HepG2 (cell line): ENCODE results near the gene ATRN. TPM values are rescaled to one million over a fixed set of nuclear protein-coding genes. Genes with fewer than 3 reads are reported as not detected.

Experiments
- ATF7-NPFF ChIP-seq: sonication (generic); formaldehyde crosslinking; IDR thresholded peaks from 2 replicates; pipeline ENCODE4 v1.8.1; 2023; ENCODE audit warnings: mild to moderate bottlenecking, low read depth, missing genetic modification reagents, moderate library complexity
- BRCA1 ChIP-seq: sonication (generic); formaldehyde crosslinking; IDR thresholded peaks from 2 replicates; pipeline ENCODE4 v1.4.0; 2020; ENCODE audit warnings: missing genetic modification reagents
- HCFC1 ChIP-seq: fragments of 150-350 bp; IDR thresholded peaks from 2 replicates; pipeline ENCODE4 v1.6.1; 2014; ENCODE audit warnings: low read depth, low read length
- JUNB ChIP-seq: sonication (generic); formaldehyde crosslinking; IDR thresholded peaks from 2 replicates; pipeline ENCODE4 v1.8.0; 2022; ENCODE audit warnings: missing genetic modification reagents, mild to moderate bottlenecking, borderline replicate concordance
- KLF9 ChIP-seq: IDR thresholded peaks from 2 replicates; pipeline ENCODE4 v1.6.1; 2016; ENCODE audit warnings: low read depth
- MAFF ChIP-seq: IDR thresholded peaks from 2 replicates; pipeline ENCODE4 v1.6.1; 2011; ENCODE audit warnings: low read depth, low read length, improper control_type of control experiment
- NR2F2 ChIP-seq: IDR thresholded peaks from 2 replicates; pipeline ENCODE4 v1.6.1; 2012; ENCODE audit warnings: low read depth, inconsistent platforms, borderline replicate concordance
- PAF1 ChIP-seq: IDR thresholded peaks from 2 replicates; pipeline ENCODE4 v1.6.1; 2016; ENCODE audit warnings: missing genetic modification reagents, missing compliant biosample characterization
- PHF20 ChIP-seq: sonication (generic); formaldehyde crosslinking; IDR thresholded peaks from 2 replicates; pipeline ENCODE4 v1.5.0; 2020; ENCODE audit warnings: mild to moderate bottlenecking, missing genetic modification reagents
- SOX5 ChIP-seq: IDR thresholded peaks from 2 replicates; pipeline ENCODE4 v1.6.1; 2016; ENCODE audit warnings: borderline replicate concordance
- SP140L ChIP-seq: sonication (generic); formaldehyde crosslinking; IDR thresholded peaks from 2 replicates; pipeline ENCODE4 v1.4.0; 2020; ENCODE audit warnings: missing genetic modification reagents, borderline replicate concordance
- TARDBP ChIP-seq: sonication (generic); formaldehyde crosslinking; IDR thresholded peaks from 2 replicates; pipeline ENCODE4 v1.8.0; 2022; ENCODE audit warnings: mild to moderate bottlenecking, missing genetic modification reagents
- ZBTB20 ChIP-seq: sonication (generic); formaldehyde crosslinking; IDR thresholded peaks from 2 replicates; pipeline ENCODE4 v1.8.1; 2023; ENCODE audit warnings: missing genetic modification reagents, low read depth, mild to moderate bottlenecking, borderline replicate concordance
- ZFP36L1 ChIP-seq: sonication (generic); formaldehyde crosslinking; IDR thresholded peaks from 2 replicates; pipeline ENCODE4 v1.8.0; 2022; ENCODE audit warnings: mild to moderate bottlenecking, missing genetic modification reagents, moderate library complexity
- ZNF343 ChIP-seq: sonication (generic); formaldehyde crosslinking; IDR thresholded peaks from 2 replicates; pipeline ENCODE4 v1.4.0; 2020; ENCODE audit warnings: mild to moderate bottlenecking, missing genetic modification reagents
- polyA plus RNA-seq, 8 experiments: library from polyadenylated mRNA; depleted of rRNA in 3 of 8; stranded (reverse) in 7 of 8; unstranded in 1 of 8; fragments of >200 nt; fragmentation: Illumina TruSeq in 4 of 8; extraction: Trizol in 4 of 8; gene quantifications; 2 replicates each; pipeline versions ENCODE4 v1.2.1 to v1.2.3, GENCODE V29; 2011 to 2016; ENCODE audit warnings: low read depth in 4 of 8, missing spikeins in 1 of 8, mixed read lengths in 1 of 8; ENCODE audit not compliant: insufficient read depth in 1 of 8
- total RNA-seq, 5 experiments: library from RNA; depleted of rRNA; stranded (reverse); fragments of >200 nt; fragmentation: Illumina TruSeq; extraction: Trizol; gene quantifications; 2 replicates each; pipeline ENCODE4 v1.2.3, GENCODE V29; 2016; ENCODE audit warnings: low read depth in 1 of 5
- TF ChIP-seq, protein P1 (sequence below), 2 experiments: fragments of 450-650 bp in 1 of 2; sonication (generic) in 1 of 2; formaldehyde crosslinking in 1 of 2; IDR thresholded peaks; 2 replicates each; pipeline versions ENCODE4 v1.6.1 to v1.8.0; 2016 to 2022; ENCODE audit warnings: antibody characterized with exemption in 1 of 2, mild to moderate bottlenecking in 1 of 2, missing genetic modification reagents in 1 of 2
- TF ChIP-seq, protein P2 (sequence below): IDR thresholded peaks from 2 replicates; pipeline ENCODE4 v1.6.1; 2016; ENCODE audit warnings: missing genetic modification reagents, missing compliant biosample characterization
- TF ChIP-seq, protein P3 (sequence below): sonication (generic); formaldehyde crosslinking; IDR thresholded peaks from 2 replicates; pipeline ENCODE4 v1.5.0; 2020; ENCODE audit warnings: mild to moderate bottlenecking, low read depth, missing genetic modification reagents, borderline replicate concordance
- TF ChIP-seq, protein P4 (sequence below), 2 experiments: fragments of 450-650 bp in 1 of 2; sonication (generic) in 1 of 2; formaldehyde crosslinking; IDR thresholded peaks; 2 replicates each; pipeline versions ENCODE4 v1.5.0 to v1.8.0; 2020 to 2022; ENCODE audit warnings: mild to moderate bottlenecking in 1 of 2, missing genetic modification reagents in 1 of 2

ATRN gene
- total and polyA plus RNA-seq, 2 of the 13 experiments (the other 11 are each of a cell fraction or from before 2014, with no cell fraction given): 44.2 to 81.1 TPM

DNA sequence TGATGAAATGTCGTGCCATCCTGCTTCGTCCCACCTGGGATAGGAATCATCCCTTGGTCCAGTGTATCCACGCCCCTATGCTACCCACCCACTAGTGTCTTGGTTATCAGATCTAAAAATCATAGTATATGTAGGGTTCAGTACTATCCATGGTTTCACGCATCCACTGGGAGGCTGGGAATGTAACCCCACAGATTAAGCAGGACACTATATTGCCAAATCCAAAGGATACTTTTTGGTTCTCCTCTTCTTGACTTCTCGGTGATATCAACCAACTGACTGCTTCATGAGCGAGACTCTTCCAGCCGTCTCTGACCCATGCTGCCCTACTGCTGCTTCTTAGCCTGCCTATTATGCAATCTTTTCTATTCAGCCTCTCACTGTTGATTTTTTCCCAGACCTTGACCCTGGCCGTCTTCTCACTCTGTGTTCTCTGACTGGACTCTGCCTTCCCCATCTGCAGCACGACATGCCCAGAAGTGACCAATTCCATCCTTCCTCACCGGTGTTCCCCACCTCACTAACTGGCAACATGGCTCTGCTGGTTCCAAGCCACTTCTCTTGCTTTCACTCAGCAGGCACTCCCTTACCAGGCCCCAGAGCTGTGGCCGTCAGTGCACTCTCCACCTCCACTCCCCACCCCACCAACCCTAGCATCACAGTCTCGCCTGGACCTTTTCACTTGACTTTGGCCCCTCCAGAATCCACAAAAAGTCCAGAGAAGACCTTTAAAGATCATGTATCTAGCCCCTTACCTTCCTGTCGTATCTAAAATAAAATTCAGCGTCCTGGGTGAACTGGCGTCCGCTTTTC, 157.9 kb downstream of the ATRN start (continued):
- TF ChIP-seq, protein P1, sequence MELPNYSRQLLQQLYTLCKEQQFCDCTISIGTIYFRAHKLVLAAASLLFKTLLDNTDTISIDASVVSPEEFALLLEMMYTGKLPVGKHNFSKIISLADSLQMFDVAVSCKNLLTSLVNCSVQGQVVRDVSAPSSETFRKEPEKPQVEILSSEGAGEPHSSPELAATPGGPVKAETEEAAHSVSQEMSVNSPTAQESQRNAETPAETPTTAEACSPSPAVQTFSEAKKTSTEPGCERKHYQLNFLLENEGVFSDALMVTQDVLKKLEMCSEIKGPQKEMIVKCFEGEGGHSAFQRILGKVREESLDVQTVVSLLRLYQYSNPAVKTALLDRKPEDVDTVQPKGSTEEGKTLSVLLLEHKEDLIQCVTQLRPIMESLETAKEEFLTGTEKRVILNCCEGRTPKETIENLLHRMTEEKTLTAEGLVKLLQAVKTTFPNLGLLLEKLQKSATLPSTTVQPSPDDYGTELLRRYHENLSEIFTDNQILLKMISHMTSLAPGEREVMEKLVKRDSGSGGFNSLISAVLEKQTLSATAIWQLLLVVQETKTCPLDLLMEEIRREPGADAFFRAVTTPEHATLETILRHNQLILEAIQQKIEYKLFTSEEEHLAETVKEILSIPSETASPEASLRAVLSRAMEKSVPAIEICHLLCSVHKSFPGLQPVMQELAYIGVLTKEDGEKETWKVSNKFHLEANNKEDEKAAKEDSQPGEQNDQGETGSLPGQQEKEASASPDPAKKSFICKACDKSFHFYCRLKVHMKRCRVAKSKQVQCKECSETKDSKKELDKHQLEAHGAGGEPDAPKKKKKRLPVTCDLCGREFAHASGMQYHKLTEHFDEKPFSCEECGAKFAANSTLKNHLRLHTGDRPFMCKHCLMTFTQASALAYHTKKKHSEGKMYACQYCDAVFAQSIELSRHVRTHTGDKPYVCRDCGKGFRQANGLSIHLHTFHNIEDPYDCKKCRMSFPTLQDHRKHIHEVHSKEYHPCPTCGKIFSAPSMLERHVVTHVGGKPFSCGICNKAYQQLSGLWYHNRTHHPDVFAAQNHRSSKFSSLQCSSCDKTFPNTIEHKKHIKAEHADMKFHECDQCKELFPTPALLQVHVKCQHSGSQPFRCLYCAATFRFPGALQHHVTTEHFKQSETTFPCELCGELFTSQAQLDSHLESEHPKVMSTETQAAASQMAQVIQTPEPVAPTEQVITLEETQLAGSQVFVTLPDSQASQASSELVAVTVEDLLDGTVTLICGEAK (IDR thresholded peaks at IDR 0.05): no peak
- TF ChIP-seq, protein P1 (CRISPR knock-in tag; IDR thresholded peaks at IDR 0.05): peak; percentile 81
- TF ChIP-seq PHF20 (CRISPR knock-in tag) (no peak), MAFF (no peak), SP140L (CRISPR knock-in tag) (no peak), ZNF343 (CRISPR knock-in tag) (no peak), KLF9 (CRISPR knock-in tag) (no peak), BRCA1 (CRISPR knock-in tag) (no peak), ATF7-NPFF (CRISPR knock-in tag) (no peak), ZBTB20 (peak; percentile 55; the same call in 1 of the 2 replicates), NR2F2 (peak; percentile 89), HCFC1 (no peak), JUNB (CRISPR knock-in tag) (peak; percentile 61; the same call in 1 of the 2 replicates), PAF1 (CRISPR knock-in tag) (no peak), TARDBP (CRISPR knock-in tag) (peak; percentile 96), SOX5 (CRISPR knock-in tag) (peak; percentile 92), ZFP36L1 (CRISPR knock-in tag) (no peak)
- TF ChIP-seq, protein P2, sequence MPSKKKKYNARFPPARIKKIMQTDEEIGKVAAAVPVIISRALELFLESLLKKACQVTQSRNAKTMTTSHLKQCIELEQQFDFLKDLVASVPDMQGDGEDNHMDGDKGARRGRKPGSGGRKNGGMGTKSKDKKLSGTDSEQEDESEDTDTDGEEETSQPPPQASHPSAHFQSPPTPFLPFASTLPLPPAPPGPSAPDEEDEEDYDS (CRISPR knock-in tag): peak; percentile 43; the same call in 1 of the 2 replicates
- TF ChIP-seq, protein P3, sequence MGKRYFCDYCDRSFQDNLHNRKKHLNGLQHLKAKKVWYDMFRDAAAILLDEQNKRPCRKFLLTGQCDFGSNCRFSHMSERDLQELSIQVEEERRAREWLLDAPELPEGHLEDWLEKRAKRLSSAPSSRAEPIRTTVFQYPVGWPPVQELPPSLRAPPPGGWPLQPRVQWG (CRISPR knock-in tag): no peak
- TF ChIP-seq, protein P4, sequence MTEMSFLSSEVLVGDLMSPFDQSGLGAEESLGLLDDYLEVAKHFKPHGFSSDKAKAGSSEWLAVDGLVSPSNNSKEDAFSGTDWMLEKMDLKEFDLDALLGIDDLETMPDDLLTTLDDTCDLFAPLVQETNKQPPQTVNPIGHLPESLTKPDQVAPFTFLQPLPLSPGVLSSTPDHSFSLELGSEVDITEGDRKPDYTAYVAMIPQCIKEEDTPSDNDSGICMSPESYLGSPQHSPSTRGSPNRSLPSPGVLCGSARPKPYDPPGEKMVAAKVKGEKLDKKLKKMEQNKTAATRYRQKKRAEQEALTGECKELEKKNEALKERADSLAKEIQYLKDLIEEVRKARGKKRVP (CRISPR knock-in tag; IDR thresholded peaks at IDR 0.05): peak in 1 of 2 experiments; percentile 58; a peak in 1 of 4 replicates
